SU-DHL-6 (cell line): ENCODE data around the gene C19orf85.

ENCODE experiments used
- H2AFZ ChIP-seq: fragments of 200-600 bp; sonication (generic); 2 replicates; pipeline ENCODE4 v1.6.1; 2014; ENCODE audit warnings: low read depth, mild to moderate bottlenecking, moderate library complexity, mixed read lengths, antibody characterized with exemption, low read length; ENCODE audit not compliant: severe bottlenecking
- H3F3A ChIP-seq: fragments of 200-600 bp; shearing (Covaris generic); 2 replicates; pipeline ENCODE4 v1.6.0; 2016; ENCODE audit warnings: antibody characterized with exemption, mild to moderate bottlenecking; ENCODE audit not compliant: insufficient read depth
- H3K27ac ChIP-seq: fragments of 200-600 bp; sonication (generic); 2 replicates; pipeline ENCODE4 v1.5.1; 2016; ENCODE audit warnings: low read depth, mild to moderate bottlenecking, low read length, moderate library complexity, mixed read lengths
- H3K27me3 ChIP-seq: fragments of 200-600 bp; sonication (generic), shearing (Covaris generic); 2 replicates; pipeline ENCODE4 v1.6.0; 2014; ENCODE audit warnings: mild to moderate bottlenecking, low read length
- H3K36me3 ChIP-seq: fragments of 200-600 bp; sonication (generic); 2 replicates; pipeline ENCODE4 v1.6.1; 2014; ENCODE audit warnings: mild to moderate bottlenecking, low read length, mixed read lengths
- H3K4me2 ChIP-seq: fragments of 300-600, 200-600 bp; shearing (Covaris generic), sonication (generic); 2 replicates; pipeline ENCODE4 v1.6.0; 2014; ENCODE audit warnings: low read length, low read depth, mild to moderate bottlenecking; ENCODE audit not compliant: poor library complexity, severe bottlenecking
- H3K4me3 ChIP-seq: fragments of 200-600 bp; sonication (generic); 2 replicates; pipeline ENCODE4 v1.5.1; 2014; ENCODE audit warnings: antibody characterized with exemption, low read length, mild to moderate bottlenecking, mixed read lengths; ENCODE audit not compliant: insufficient read depth, poor library complexity, severe bottlenecking
- H3K79me2 ChIP-seq: fragments of 200-600 bp; sonication (generic); 2 replicates; pipeline ENCODE4 v1.6.1; 2014; ENCODE audit warnings: mild to moderate bottlenecking, low read length, moderate library complexity; ENCODE audit not compliant: insufficient read depth
- H3K9ac ChIP-seq: fragments of 200-600 bp; sonication (generic); 2 replicates; pipeline ENCODE4 v1.7.0; 2014; ENCODE audit warnings: mild to moderate bottlenecking, low read length
- H3K9me2 ChIP-seq: fragments of 200-600 bp; sonication (generic); replicated peaks from 2 replicates; pipeline ENCODE4 v1.6.1; 2014; ENCODE audit warnings: low read length; ENCODE audit not compliant: insufficient read depth
- H3K9me3 ChIP-seq: fragments of 200-600 bp; sonication (generic); 2 replicates; pipeline ENCODE4 v1.6.1; 2014; ENCODE audit warnings: low read length, mixed read lengths; ENCODE audit not compliant: insufficient read depth
- H4K20me1 ChIP-seq: fragments of 200-600 bp; sonication (generic); 2 replicates; pipeline ENCODE4 v1.6.1; 2014; ENCODE audit warnings: low read depth, mild to moderate bottlenecking, antibody characterized with exemption, low read length, moderate library complexity, mixed read lengths
- CTCF ChIP-seq: fragments of 200-600 bp; sonication (generic); IDR thresholded peaks from one replicate; pipeline ENCODE4 v1.5.1; 2017; ENCODE audit warnings: antibody characterized with exemption, mild to moderate bottlenecking, low read length, moderate library complexity; ENCODE audit not compliant: insufficient read depth, poor library complexity, severe bottlenecking
- EZH2phosphoT487 ChIP-seq: fragments of 200-600 bp; sonication (generic), shearing (Covaris generic); conservative IDR thresholded peaks from 2 replicates; pipeline ENCODE4 v1.6.1; 2018; ENCODE audit warnings: mild to moderate bottlenecking, antibody characterized with exemption, low read length, moderate library complexity, mixed read lengths

C19orf85 gene

GRCh38 chr19:55444646-55445045 lies 19.9 kb downstream of the C19orf85 start:
- no peak for TF ChIP-seq EZH2phosphoT487
- no peak for TF ChIP-seq CTCF
- no peaks in the 10 kb centered on the region for H4K20me1 ChIP-seq

GRCh38 chr19:55443824-55444480 lies 20.6 kb downstream of the C19orf85 start:
- Histone ChIP-seq H3F3A (0 out of 2 replicates have a peak, but pooled peaks cover 9% of the 10 kb centered on the region), H3K36me3 (no peaks in the 10 kb centered on the region), H3K79me2 (no peaks in the 10 kb centered on the region), H2AFZ (no peak overlapping the region), H3K4me2 (no peak overlapping the region), H3K9me2 (no peaks in the 10 kb centered on the region), H3K9ac (no peak overlapping the region), H3K9me3 (no peaks in the 10 kb centered on the region), H3K27me3 (no peaks in the 10 kb centered on the region), H4K20me1 (no peaks in the 10 kb centered on the region), H3K27ac (no peak overlapping the region), H3K4me3 (no peak overlapping the region)
- TF ChIP-seq EZH2phosphoT487 = no peak
- TF ChIP-seq CTCF = no peak

More at GRCh38 chr19:55444646-55445045, 19.9 kb downstream of the C19orf85 start:
- Histone ChIP-seq H3K27ac (no peak overlapping the region), H3K9ac (no peak overlapping the region), H3K36me3 (no peaks in the 10 kb centered on the region), H2AFZ (no peak overlapping the region), H3K9me2 (no peaks in the 10 kb centered on the region), H3K27me3 (no peaks in the 10 kb centered on the region), H3K79me2 (no peaks in the 10 kb centered on the region), H3K9me3 (no peaks in the 10 kb centered on the region), H3F3A (0 out of 2 replicates have a peak, but pooled peaks cover 9% of the 10 kb centered on the region), H3K4me2 (no peak overlapping the region), H3K4me3 (no peak overlapping the region)

GRCh38 chr19:55443045-55443823 lies 21.3 kb downstream of the C19orf85 start, which contains the start of gene SHISA7:
Gene SHISA7 (minus strand): TSS chr19:55443300. CDS start chr19:55442863, 437 bp downstream.
- Histone ChIP-seq H3K9me2 (no peaks in the 10 kb centered on the region), H3K4me3 (no peak within 1 kb of the TSS), H3K9ac (no peak within 1 kb of the TSS), H3K27me3 (no peaks in the 10 kb centered on the region), H3K36me3 (no peaks in the 10 kb centered on the region), H2AFZ (no peak within 1 kb of the TSS), H3K4me2 (no peak within 1 kb of the TSS), H3F3A (0 out of 2 replicates have a peak, but pooled peaks cover 9% of the 10 kb centered on the region), H3K79me2 (no peaks in the 10 kb centered on the region), H3K9me3 (no peaks in the 10 kb centered on the region), H4K20me1 (no peaks in the 10 kb centered on the region), H3K27ac (no peak within 1 kb of the TSS)
- TF ChIP-seq EZH2phosphoT487 (no peak), CTCF (no peak)
